SKM-1 treated with dmso at 0.1 percent for 144 hours (cell line): ENCODE data around the gene USH2A.

Experiments used
- DNase-seq: peaks from one replicate; lab custom pipeline; 2025; ENCODE audit not compliant: unreplicated experiment; lab: John Stamatoyannopoulos, UW

USH2A gene

DNA sequence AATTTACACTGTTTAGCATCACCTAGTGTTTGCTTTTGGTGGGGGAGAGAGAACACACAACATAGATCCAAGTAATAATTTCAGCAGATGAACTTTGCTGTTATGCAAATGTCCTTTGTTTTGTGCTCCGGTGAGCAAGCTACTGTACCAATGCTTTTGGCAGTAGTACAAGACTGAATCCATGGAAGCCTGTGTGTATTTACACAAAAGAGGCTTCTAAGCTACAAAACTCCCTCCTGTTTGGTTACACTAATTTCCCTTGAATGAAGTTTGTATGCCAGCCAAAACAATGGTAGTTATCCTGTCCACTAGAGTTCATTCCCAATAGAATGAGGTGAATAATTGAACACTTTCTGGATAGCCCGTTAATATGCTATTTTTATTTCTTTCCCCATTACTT lies 535.6 kb downstream of the USH2A start:
- DNase-seq, result no peak

DNA sequence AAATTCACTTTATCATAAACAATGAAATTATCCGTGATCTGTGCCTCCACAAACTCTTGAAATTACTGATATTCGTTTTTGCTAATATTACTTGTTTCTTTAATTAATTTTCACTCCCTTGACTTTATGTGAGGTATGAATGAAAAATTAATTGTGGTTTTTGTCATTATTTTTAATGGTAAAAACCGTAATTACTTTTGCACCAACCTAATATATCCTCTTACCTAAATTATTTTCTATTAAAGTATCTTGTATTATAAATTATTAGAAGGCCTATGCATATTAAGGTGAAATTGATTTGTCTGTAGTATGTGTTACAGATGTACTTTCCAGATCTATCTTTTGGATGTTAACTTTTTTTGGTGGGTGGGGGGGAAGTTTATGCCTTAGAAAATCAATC lies 540.2 kb downstream of the USH2A start:
- no peak for DNase-seq

DNA sequence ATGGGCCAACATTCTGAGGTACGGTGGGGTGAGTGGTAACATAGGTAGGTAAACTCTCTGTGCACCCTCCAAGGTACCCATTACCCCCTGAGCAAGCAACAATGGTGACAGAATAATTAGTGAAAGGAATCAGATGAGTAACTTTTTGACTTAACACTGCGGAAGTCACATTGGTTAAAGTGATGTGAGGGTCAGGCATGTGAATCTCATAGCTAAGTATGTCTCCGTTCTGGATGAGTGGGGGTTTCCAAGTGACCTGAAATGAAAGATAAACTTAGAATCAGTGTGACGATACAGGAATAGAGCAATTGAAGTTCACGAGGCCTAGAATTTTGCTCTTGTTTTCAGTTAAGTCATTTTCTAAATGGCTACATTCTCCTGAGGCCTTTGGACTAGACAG lies 544.4 kb downstream of the USH2A start:
- no peak for DNase-seq

DNA sequence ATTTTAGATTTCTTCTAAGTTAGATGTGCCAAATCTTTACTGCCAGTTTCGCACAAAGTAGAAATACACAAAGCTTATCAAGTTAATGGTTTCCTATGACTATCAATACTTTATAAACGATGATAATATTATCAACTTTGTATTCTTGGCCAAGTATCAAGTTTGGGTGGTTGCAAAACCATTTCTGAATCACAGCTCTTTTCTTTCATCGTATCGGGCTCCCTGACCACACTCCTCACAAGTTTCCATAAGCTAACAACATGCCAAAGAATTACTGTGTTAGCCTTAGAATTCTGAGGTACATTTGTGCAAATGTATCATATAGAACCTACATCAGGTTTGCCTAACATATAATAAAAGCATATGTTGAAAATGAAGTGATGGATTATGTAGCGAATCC lies 545.1 kb downstream of the USH2A start:
- DNase-seq, result no peak

DNA sequence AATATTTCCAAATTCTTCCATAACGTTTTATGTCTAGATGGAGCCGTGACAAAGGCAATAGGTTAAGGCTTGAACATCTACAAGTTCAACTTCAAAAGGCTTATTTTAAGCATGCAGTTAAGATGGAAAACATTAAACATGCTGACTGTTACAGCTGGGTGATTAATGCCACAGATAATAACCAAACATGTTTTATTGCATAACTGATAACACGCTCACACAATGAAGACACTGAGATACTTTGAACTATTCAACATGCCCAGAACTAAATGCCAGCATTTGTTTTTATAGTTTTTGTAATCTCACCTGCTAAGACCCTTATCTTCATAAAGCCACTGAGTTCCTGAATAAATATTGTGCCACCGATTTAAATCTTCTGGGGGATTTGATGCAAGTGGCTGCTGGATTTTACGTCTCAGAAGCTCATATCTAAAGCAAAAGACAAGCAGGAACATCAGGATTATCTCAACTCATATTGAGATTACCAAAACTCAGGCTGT lies 545.7 kb downstream of the USH2A start:
- DNase-seq, result no peak

DNA sequence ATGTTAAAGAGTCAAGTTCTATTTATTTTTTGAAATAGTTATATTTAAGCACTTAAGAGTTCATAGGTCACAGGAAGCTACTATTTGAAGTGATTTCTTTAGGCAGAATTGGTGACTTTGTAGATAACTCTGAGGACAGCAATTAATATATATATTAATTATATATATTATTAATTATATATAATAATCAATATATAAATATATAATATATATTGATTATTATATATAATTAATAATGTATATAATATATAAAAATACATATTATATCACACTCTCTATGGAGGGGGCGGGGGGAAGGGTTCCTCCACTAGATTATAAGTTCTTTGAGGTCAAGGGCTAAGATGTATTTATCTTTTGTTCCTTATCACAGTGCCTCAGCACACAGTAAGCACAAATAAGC lies 547.5 kb downstream of the USH2A start:
- no peak for DNase-seq

DNA sequence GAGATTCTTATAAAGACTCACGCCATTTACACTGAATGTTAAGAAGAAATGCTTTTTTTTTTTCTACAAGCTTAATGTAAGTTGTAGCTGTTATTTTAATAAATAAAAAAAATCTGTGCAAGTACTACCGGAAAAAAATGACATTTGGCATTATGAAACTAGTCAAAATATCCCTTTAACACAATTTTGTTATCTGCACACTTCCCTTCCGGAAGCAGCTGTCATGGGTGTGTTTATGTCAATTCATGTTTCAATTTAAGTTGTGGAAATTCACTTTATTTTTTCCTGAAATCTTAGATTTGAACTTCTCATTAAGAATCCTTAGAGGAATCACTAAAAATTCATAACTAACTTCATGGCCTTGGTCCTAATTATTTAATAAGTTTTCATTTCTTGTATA lies 548.0 kb downstream of the USH2A start:
- no peak for DNase-seq

DNA sequence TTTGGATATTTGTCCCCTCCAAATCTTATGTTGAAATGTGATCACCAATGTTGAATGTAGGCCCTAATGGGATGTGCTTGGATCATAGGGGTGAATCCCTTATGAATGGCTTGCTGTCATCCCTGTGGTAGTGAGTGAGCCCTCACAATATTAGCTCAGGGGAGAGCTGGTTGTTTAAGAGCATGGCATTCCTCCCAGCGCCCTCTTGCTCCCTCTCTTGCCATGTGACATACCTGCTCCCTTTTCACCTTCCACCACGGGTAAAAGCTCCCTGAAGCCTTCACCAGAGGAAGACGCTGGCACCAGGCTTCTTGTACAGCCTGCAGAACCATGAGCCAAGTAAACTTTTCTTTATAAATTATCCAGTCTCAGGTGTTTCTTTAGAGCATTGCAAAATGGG lies 550.6 kb downstream of the USH2A start:
- no peak for DNase-seq

DNA sequence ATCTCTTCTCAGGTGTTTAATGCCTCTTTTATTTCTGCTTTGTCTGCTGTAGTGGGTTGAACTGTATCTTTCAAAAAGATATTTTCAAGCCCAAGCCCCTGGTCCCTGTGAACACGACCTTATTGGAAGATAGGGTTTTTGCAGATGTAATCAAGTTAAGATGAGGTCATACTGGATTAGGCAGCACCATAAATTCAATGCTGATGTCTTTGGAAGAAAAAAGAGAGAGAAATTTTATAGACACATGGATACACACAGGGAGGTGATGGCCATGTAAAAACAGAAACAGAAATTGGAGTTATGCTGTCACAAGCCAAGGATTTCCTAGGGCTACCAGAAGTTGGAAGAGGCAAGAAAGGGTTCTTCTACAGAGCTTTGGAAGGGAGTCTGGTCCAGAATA lies 554.7 kb downstream of the USH2A start:
- DNase-seq, result no peak

DNA sequence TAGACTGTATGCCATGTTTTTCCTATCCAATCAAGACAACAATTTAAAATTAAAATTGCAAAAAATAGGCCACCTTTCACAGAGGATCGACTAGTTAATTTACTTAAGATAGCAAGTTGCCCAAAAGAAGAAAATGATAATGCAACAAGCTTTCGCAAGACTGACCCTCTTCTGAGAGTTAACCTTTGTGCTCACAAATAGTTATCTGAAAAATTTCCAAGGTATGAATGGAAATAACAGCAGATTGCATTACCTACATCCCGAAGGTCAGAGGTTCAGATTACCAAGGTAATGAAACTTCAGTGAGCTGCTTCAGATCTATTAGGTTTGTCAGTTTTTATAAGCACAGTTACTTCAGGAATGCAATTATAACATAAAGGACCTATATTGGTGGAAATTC lies 558.2 kb downstream of the USH2A start:
- no peak for DNase-seq

DNA sequence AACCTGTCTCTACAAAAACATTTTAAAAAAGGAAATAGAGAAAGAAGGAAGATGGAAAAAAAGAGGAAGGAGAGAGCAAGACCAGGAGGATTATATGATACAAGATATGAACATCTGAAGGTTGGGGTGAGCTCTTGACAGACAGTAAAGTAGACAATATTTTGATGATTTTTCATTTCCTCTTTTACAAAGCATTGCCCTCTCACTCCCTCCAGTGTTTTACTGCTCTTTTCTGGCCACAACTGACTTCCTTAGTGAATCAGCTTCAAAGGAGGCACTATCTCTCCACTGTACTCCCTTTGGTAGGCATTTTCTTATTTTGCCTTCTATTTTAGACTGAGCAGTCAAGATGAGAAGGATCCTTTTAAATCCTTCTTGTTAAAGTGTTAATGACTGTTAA lies 559.5 kb downstream of the USH2A start:
- DNase-seq, result peak; percentile 57

DNA sequence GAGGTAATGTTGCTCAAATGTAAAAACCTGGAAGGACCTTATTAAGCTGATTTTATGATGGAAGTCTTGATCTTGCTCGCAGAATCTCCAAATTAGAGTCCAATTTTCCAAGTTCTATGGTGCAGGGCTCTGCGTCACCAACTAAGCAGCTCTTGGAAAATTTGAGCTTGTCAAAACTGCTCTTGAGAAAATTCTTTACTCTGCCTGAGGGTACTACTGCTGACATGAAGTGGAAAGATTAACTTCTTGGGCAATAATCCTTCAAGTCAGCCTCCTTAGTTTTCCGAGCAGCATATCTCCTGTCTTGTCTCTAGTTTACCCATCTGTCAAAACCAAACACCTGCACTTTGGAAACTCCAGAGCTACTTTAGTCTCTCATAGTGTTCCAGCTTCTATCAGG lies 562.4 kb downstream of the USH2A start:
- no peak for DNase-seq

DNA sequence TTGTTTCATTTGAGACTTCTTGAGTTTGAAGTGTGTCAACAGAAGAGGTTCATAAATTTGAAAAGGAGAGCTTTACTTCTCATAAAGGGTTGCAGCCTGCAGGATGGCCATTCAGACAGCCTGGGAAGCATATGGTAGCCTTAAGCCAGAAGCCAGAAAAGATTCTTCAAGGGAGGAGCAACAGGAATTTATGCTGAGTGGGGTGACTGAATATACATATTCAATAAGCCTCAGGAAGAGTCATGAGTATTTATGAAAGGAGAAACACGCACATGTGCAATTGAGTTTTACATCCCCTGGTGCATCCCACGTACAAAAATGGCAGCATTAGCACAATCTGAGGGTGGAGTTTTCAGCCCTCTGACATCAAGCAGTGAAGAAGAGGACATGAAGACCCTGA lies 565.9 kb downstream of the USH2A start:
- DNase-seq, result no peak

DNA sequence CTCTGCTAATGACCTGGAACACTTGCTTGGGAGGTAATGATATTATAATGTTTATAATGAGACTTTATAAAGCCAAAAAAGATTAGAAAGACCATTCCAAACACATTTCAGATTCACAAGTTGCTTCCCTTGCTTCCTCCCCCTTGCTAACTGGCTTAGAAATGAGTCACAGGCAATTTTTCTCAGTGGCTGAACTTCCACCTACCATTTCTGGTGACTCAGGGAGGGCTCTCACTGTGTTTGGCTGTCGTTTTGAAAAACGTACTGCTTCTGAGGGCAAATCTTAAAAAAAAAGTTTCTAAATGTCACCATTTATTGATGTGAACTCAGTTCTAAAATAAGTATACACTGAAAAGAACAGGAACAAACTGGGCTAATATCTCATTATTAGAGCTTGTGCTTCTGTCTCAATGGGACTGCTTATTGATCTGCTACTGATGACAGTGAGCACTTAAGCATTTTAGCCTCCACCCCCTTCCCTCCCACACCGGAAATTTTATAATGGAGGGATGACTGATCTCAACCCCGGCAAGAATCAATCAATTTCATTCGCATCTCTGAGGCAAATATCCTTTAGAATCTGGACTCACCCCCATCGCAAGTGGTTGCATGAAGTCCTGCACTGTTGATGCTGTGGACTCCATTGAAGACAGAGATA lies 577.9 kb downstream of the USH2A start:
- no peak for DNase-seq

DNA sequence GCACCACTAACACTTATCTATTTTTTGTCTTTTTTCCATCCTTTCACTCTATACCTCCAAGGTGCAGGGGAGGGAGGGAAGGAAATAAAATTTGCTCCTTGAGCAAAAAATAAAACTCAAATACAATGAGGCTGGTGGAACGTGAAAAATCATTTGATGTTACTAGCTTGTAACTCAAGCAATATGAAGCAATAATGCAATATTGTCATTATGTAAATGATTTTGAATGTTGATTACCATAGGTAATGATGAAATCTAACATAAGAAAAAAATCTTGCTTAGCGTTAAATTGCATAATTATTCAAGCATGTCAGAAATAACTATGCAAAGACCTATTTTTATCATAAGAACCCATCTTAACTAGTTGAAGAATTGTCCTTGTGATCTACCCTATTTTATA lies 578.5 kb downstream of the USH2A start:
- DNase-seq, result no peak

DNA sequence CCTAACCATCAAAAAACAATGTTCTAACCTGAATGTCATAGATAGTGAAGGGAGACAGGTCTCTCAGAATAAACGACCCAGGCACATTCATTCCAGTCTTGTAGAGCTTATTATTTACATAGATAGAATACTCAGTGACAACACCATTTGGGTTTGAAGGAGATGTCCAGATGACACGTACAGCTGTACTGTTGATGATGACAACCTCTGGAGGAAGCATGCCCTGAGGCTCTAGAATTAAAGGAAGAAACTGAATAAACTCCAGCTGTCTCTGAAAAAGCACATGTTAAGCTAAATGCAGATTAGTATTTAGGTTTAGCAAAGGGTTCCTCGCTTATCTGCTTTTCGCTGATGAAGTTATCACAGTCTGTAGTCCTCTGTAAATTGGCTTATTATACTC lies 579.0 kb downstream of the USH2A start:
- DNase-seq, result no peak

DNA sequence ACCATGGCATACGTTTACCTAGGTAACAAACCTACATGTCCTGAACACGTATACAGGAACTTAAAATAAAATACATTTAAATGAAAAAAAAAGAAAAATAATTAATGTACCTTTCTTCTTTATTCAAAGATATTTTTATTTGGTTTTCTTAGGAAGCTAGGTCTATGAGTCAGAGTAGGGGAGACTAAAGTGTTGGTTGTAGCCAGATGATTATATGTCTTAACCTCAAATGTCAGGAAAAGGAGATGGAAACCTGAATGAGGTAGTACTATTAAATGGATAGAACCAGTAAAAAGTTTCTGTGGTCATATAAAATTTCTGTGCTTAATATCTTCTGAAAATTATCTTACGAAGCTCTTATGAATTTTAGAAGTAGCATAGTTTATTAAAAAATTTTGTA lies 580.3 kb downstream of the USH2A start:
- no peak for DNase-seq

DNA sequence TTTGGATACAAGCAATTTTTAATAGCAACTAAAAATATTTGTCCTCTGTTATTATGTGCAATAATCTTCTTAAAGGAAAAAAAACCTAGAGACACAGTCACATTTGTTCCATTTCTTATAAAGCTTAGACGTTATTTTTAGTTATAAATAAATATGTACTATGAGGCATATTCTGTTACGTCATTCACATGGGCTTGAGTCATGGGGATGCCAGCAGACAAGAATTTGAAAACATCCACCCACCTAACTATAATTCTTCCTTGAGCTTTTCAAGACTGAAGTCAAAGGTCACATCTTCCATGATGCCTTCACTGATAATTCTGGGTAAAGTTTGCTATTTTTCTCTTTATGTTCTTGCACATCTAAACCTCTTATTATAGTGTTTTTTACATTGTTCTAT lies 587.3 kb downstream of the USH2A start:
- DNase-seq, result no peak

DNA sequence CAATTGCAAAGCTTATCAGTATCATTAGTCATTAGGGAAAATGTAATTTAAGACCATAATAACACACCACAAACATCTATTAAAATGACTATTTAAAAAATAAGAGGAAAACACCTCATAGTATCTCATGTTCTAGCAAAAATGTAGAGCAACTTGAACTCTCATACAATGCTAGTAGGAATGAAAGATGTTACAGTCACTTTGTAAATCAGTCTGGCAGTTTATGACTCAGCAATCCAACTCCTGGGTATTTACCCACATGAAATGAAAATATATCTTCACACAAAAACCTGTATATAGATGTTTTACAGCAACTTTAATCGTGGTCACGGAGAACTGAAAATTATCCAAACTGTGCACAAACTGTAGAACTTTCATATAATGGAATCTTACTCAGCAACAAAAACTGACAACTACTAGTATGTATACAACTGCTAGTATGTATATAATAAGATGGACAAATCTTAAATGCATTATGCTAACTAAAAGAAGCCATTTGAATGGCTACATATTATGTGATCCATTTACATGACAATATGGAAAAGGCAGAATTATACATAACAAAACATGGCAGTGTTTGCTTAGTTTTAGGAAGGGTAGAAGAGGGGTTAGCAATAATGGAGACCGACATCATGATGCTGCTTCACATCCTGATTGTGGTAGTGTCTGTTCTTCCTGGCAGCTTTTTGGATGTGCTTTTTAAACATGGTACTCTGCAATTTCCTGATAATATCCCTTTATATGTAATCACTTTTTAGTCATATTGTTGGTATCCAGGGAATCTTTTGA lies 589.1 kb downstream of the USH2A start:
- DNase-seq, result no peak

DNA sequence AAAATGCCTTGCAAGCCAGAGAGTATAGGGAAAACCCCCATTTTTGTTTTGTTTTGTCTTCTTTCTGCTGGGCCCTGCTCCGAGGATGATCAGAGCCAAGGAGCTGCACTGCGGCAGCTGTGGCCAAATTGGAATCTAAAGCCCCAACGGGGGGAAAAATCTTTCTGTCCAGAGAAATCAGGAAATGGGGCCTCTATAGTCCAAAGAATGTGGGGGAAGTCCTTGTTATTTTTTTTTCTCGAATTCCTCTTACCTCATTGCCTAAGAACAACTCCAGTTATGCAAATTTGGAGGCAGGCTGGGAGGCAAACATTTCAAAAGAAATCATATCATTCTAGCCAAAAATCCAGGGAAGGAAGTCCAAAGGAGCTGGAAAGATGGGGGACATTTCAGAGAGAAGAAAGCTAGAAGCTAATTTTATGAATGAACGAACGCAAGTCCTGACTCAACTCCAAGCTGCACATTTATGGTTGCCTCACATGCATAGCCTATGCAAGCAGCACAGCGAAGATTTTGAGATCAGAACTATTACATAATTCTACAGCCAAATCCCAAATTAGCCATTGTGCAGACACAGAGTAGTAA lies 592.9 kb downstream of the USH2A start:
- DNase-seq, result no peak

DNA sequence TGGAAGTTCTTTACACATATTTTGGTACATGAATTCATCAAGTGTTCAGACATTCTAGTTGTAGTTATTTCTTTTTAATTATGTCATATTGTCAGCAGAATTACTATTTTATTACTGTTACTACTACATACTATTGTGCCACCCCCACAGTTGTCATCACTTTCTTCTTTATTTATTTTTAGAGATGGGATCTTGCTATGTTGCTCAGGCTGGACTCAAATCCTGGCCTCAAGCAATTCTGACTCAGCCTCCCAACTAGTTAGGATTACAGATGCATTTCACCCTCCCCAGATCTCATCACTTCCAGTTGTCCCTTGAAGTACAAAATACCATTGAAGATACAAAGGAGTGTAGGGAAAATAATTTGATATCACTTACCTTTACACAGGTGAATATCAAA lies 598.2 kb downstream of the USH2A start:
- no peak for DNase-seq

DNA sequence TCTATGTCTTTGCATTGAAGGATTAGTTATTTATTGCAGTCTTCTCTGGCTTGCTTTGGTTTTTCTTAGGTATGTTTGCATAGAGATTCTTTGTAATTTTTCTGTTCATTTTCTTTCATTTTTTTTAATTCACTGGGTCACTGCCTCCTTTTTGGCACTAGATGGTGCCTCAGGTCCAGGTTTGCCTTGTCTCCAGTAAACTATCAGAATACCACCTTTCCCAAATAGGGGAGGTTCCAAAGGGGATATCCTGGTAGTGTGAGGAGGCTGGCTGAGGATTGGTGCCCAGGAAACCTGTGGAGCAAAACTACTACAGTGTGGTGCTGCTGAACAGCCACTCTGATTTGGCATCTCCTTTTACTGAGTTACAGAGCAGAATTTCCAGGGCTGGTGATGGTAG lies 599.0 kb downstream of the USH2A start:
- no peak for DNase-seq
